Duodenal mucosa (tissue), 2 donors: Measurements from ENCODE around the gene DNAH14.
"Not testable (repeated sequence)": the region's sequence is repeated elsewhere in the genome, so short reads cannot be mapped to it uniquely, and the experiment has no call there.

Experiments used
- H3K27ac ChIP-seq: one replicate; pipeline ENCODE4 v1.7.0; 2013; ENCODE audit warnings: low read depth, low read length
- H3K27me3 ChIP-seq, 2 donors: one replicate each; pipeline ENCODE4 v1.7.0; 2013; ENCODE audit warnings: low read length in 2 of 2, control low read depth in 1 of 2; ENCODE audit not compliant: insufficient read depth in 2 of 2, control insufficient read depth in 1 of 2
- H3K36me3 ChIP-seq, 2 donors: one replicate each; pipeline ENCODE4 v1.7.0; 2013; ENCODE audit warnings: low read length in 2 of 2, control low read depth in 1 of 2; ENCODE audit not compliant: insufficient read depth in 2 of 2, control insufficient read depth in 1 of 2
- H3K4me1 ChIP-seq, 2 donors: one replicate each; pipeline ENCODE4 v1.7.0; 2013; ENCODE audit warnings: low read length in 2 of 2, control low read depth in 1 of 2; ENCODE audit not compliant: insufficient read depth in 2 of 2, control insufficient read depth in 1 of 2
- H3K4me3 ChIP-seq, 2 donors: one replicate each; pipeline ENCODE4 v1.7.0; 2013; ENCODE audit warnings: low read length in 2 of 2, low read depth in 1 of 2
- H3K9ac ChIP-seq, 2 donors: one replicate each; pipeline ENCODE4 v1.7.0; 2013; ENCODE audit warnings: low read length in 2 of 2, low read depth in 1 of 2
- H3K9me3 ChIP-seq, 2 donors: one replicate each; pipeline ENCODE4 v1.7.0; 2013; ENCODE audit warnings: low read length in 2 of 2, control low read depth in 1 of 2; ENCODE audit not compliant: control insufficient read depth in 1 of 2

Gene DNAH14

GRCh38 chr1:225137976-225138375 lies 208.5 kb downstream of the DNAH14 start:
- Histone ChIP-seq H3K9ac (no peak overlapping the region), H3K27ac (no peak overlapping the region), H3K36me3 (no peaks in the 10 kb centered on the region), H3K4me3 (no peak overlapping the region), H3K9me3 (no peaks in the 10 kb centered on the region), H3K27me3 (no peaks in the 10 kb centered on the region), H3K4me1 (no peaks in the 10 kb centered on the region)

- Histone ChIP-seq H3K36me3 (no peaks in the 10 kb centered on the region), H3K27me3 (no peaks in the 10 kb centered on the region), H3K4me1 (no peaks in the 10 kb centered on the region), H3K4me3 (no peak overlapping the region), H3K9ac (no peak overlapping the region), H3K27ac (no peak overlapping the region), H3K9me3 (no peaks in the 10 kb centered on the region)
Measured at GRCh38 chr1:225143001-225143400, 213.5 kb downstream of the DNAH14 start.

GRCh38 chr1:225146478-225146877 lies 217.0 kb downstream of the DNAH14 start:
- Histone ChIP-seq H3K36me3 (no peaks in the 10 kb centered on the region), H3K9ac (no peak overlapping the region), H3K9me3 (no peaks in the 10 kb centered on the region), H3K27me3 (no peaks in the 10 kb centered on the region), H3K4me3 (no peak overlapping the region), H3K27ac (no peak overlapping the region), H3K4me1 (no peaks in the 10 kb centered on the region)

- not testable (repeated sequence) for H3K4me1 ChIP-seq, H3K4me3 ChIP-seq, H3K27ac ChIP-seq, H3K27me3 ChIP-seq, H3K36me3 ChIP-seq, H3K9me3 ChIP-seq, H3K9ac ChIP-seq
Measured at GRCh38 chr1:225147791-225148190, 218.3 kb downstream of the DNAH14 start.

- Histone ChIP-seq H3K4me3 (no peak overlapping the region), H3K36me3 (no peaks in the 10 kb centered on the region), H3K9me3 (no peaks in the 10 kb centered on the region), H3K4me1 (no peaks in the 10 kb centered on the region), H3K27me3 (no peaks in the 10 kb centered on the region), H3K27ac (no peak overlapping the region), H3K9ac (no peak overlapping the region)
Measured at GRCh38 chr1:225152061-225152460, 222.6 kb downstream of the DNAH14 start.

GRCh38 chr1:225155555-225155954 lies 226.1 kb downstream of the DNAH14 start:
- no peaks in the 10 kb centered on the region for H3K36me3 ChIP-seq
- no peaks in the 10 kb centered on the region for H3K4me1 ChIP-seq
- H3K9me3 ChIP-seq = no peaks in the 10 kb centered on the region
- H3K27ac ChIP-seq = no peak overlapping the region
- no peaks in the 10 kb centered on the region for H3K27me3 ChIP-seq
- H3K9ac ChIP-seq = no peak overlapping the region
- no peak overlapping the region for H3K4me3 ChIP-seq

GRCh38 chr1:225156254-225156653 lies 226.8 kb downstream of the DNAH14 start:
- H3K4me3 ChIP-seq = no peak overlapping the region
- H3K9ac ChIP-seq = no peak overlapping the region
- no peaks in the 10 kb centered on the region for H3K27me3 ChIP-seq
- H3K36me3 ChIP-seq = no peaks in the 10 kb centered on the region
- no peak overlapping the region for H3K27ac ChIP-seq
- no peaks in the 10 kb centered on the region for H3K9me3 ChIP-seq
- H3K4me1 ChIP-seq = no peaks in the 10 kb centered on the region

- H3K27ac ChIP-seq = no peak overlapping the region
- H3K27me3 ChIP-seq = no peaks in the 10 kb centered on the region
- H3K9me3 ChIP-seq = no peaks in the 10 kb centered on the region
Measured at GRCh38 chr1:225158291-225158690, 228.8 kb downstream of the DNAH14 start.

GRCh38 chr1:225159793-225160192 lies 230.3 kb downstream of the DNAH14 start:
- Histone ChIP-seq H3K27ac (no peak overlapping the region), H3K4me3 (no peak overlapping the region), H3K9ac (no peak overlapping the region), H3K27me3 (no peaks in the 10 kb centered on the region), H3K9me3 (no peaks in the 10 kb centered on the region), H3K36me3 (no peaks in the 10 kb centered on the region), H3K4me1 (no peaks in the 10 kb centered on the region)

More at GRCh38 chr1:225158291-225158690, 228.8 kb downstream of the DNAH14 start:
- H3K36me3 ChIP-seq = no peaks in the 10 kb centered on the region
- no peak overlapping the region for H3K9ac ChIP-seq
- H3K4me1 ChIP-seq = no peaks in the 10 kb centered on the region
- no peak overlapping the region for H3K4me3 ChIP-seq

GRCh38 chr1:225177409-225177808 lies 247.9 kb downstream of the DNAH14 start:
- not testable (repeated sequence) for H3K4me3 ChIP-seq, H3K36me3 ChIP-seq, H3K4me1 ChIP-seq, H3K27ac ChIP-seq, H3K9ac ChIP-seq, H3K27me3 ChIP-seq
- H3K9me3 ChIP-seq = peaks cover 17 to 24% of the 10 kb centered on the region in 2 donors

- H3K36me3 ChIP-seq = no peaks in the 10 kb centered on the region
- H3K27ac ChIP-seq = no peak overlapping the region
- H3K9me3 ChIP-seq = peaks cover 17 to 24% of the 10 kb centered on the region in 2 donors
- H3K27me3 ChIP-seq = no peaks in the 10 kb centered on the region
- no peak overlapping the region for H3K9ac ChIP-seq
- no peaks in the 10 kb centered on the region for H3K4me1 ChIP-seq
- no peak overlapping the region for H3K4me3 ChIP-seq
Measured at GRCh38 chr1:225179686-225180085, 250.2 kb downstream of the DNAH14 start.
